Activated CD4-positive, alpha-beta T cell treated with anti-CD3 and anti-CD28 coated beads, Interleukin-2, amount 50 U/mL, for 4 hours (primary cell): ENCODE results near the gene PLCL1.
A peak's percentile ranks its signal among the peaks of the same experiment; 100 is the strongest.

Experiments
- DNase-seq, 2 experiments: peaks; one replicate each; pipeline ENCODE4 v3.0.0-alpha.2; 2020

PLCL1 gene

GRCh38 chr2:198073253-198073652 is 268.9 kb downstream of the PLCL1 start:
- DNase-seq = no peak

DNA sequence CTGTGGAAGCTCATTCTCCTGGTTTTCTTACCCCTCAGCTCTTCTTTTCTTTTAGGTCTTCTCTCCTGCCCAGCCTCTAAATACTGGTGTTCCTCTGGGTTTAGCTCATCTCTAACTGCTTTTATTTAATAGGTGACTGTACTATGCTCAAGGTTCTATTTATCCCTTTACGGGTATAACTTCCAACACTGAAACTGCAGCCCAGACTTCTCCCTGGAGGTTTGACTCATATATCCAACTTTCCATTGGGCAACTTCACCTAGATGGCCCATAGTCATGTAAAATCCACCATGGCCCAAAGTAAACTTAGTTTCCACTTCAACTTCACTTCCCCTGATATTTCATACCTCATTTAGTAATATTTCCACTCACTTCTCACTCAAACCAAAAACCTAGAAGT is 273.1 kb downstream of the PLCL1 start:
- DNase-seq = no peak

DNA sequence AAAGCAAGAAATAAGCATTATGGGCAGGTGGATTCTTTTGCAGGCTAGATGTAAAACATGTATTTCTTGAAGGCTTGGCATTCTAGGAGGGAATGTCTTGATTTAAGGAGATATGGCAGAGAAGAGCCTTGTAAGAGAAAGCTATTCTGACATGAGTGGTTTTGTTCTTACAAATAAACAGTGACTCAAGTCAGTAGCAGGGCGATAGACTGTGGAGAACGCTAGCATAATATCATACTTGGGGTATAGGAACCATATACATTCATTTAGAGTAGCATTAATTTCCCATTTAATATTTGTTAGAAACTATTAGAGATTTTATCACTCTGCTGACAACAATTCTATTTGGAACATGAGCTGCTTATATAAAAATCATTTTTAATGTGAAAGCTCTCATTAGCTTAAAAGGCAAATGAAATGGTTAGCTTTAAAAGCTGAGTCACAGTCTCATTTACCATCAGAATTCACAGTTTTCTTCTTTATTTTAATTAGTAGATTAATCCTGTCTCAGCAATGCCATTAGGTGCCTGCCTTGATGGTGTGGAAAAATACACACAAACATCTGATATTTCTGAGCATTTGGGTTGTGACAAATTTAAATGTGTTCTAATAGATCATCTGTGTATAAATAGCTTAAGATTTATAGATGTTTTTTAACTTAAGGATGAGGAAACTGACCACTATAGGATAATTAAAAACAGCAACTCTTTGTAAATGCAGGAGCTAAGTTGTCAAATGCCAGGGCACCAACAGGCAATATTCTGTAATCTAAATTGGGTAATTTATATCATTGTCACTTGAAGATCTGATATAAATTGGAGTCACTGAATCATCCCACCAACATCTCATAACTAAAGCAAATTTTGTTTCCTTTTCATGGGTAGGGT is 276.7 kb downstream of the PLCL1 start:
- no peak for DNase-seq

- no peak for DNase-seq
Observed at GRCh38 chr2:198084156-198084555, 279.8 kb downstream of the PLCL1 start.

GRCh38 chr2:198096002-198096401 is 291.6 kb downstream of the PLCL1 start:
- no peak for DNase-seq

- no peak for DNase-seq
Observed at GRCh38 chr2:198096965-198097364, 292.6 kb downstream of the PLCL1 start.

DNA sequence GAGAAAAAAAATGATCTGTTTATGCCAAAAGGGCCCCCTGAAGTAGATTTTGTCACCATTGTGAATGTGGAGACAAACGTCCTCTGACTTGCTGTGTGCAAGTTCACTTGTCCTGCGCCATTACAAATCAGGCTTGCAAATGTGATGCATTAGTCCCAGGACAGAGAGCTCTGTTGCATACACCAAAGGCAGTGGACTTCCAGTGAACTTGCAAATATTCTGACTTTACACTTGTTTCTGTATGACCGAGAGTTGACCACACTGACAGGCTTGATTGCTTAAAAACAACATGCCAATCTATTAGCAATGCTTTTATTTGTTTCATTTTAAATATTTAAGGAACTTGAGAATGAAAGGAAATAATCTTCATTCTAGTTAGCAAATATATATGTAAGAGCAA is 293.2 kb downstream of the PLCL1 start:
- DNase-seq = no peak

GRCh38 chr2:198098386-198098785 is 294.0 kb downstream of the PLCL1 start:
- DNase-seq = no peak

- no peak for DNase-seq
Observed at GRCh38 chr2:198098918-198099317, 294.5 kb downstream of the PLCL1 start.

- no peak for DNase-seq
Observed at GRCh38 chr2:198100346-198100745, 296.0 kb downstream of the PLCL1 start.

GRCh38 chr2:198101688-198102087 is 297.3 kb downstream of the PLCL1 start:
- DNase-seq = no peak

- DNase-seq = no peak
Observed at GRCh38 chr2:198102120-198102519, 297.7 kb downstream of the PLCL1 start.

DNA sequence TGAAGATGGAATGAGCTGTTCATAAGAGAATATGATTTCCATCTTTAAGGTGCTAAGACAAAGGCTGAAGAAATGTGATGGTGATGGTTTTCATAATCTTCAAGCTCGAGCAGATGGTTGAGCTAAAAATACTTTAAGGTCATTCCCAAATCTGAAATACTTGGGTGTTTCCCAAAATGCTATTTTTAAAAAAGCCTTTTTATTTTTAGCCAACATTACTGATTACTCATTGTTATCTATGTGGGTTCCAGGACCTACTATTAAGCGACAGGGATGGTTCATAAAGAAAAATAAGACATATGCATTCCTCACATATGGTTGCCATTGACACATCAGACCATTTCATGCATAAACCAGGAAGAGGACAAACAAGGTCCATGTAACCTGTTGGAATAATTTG is 298.5 kb downstream of the PLCL1 start:
- no peak for DNase-seq

DNA sequence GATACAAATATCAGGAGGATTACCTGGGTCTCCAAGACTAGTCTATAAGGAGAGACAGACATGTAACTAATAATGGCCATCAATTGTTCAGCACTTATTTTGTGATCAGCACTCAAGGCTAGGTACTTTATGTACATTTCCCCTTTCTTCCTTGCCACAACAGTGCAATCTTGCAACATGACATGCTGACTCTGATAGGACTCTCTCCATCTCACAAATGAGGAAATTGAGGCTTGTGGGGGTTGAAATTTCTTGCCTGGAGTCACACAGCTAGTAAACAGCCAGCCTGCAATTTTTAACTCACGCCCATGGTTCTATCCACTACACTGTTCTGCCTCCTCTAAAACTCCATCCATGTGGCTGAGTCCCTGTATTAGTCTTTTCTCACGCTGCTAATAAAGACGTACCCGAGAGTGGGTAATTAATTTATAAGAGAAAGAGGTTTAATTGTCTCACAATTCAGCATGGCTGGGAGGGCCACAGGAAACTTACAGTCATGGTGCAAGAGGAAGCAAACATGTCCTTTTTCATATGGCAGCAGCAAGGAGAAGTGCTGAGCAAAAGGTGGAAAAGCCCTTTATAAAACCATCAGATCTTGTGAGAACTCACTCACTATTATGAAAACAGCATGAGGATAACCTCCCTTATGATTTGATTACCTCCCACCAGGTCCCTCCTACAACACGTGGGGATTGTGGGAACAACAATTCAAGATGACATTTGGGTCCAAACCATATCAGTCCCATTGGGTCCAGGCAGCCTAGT is 302.4 kb downstream of the PLCL1 start:
- DNase-seq = no peak

DNA sequence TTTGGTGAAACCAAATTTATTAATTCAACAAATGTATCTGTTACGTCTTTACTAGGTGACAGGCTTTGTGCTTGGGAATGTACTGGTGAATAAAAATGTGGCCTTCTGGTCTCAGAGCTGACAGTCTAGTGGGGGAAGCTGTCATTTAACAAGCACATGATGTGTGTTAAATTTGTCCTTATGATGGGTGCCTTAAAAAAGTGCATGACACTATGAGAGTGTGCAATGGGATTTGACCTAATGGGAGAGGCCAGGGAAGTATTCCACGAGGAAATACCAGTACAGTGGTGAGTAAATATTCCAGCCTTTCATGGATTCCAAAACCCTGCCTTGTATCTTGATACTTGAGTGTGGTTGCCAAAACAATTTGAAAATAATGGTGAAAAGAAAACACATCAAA is 308.9 kb downstream of the PLCL1 start:
- no peak for DNase-seq

GRCh38 chr2:198114064-198114463 is 309.7 kb downstream of the PLCL1 start:
- no peak for DNase-seq

- no peak for DNase-seq
Observed at GRCh38 chr2:198115201-198115600, 310.8 kb downstream of the PLCL1 start.

DNA sequence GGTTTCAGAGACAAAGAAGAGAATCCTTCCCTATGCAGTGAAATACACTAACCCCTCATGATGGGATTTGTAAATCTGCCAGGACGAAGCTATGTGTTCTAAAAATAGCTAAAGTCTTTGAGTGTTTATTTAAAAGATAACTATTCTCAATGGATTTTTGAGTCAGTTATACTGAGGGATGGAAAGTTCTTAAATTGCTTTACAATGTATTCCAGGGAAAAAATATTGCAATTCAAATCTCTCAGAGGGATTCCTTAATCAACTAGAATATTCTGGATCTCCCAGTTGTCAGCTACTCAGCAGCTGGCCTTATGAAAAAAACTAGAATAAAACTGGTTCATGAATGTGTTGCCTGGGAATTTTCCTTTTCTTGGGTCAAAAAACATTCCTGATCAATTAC is 312.4 kb downstream of the PLCL1 start:
- no peak for DNase-seq

DNA sequence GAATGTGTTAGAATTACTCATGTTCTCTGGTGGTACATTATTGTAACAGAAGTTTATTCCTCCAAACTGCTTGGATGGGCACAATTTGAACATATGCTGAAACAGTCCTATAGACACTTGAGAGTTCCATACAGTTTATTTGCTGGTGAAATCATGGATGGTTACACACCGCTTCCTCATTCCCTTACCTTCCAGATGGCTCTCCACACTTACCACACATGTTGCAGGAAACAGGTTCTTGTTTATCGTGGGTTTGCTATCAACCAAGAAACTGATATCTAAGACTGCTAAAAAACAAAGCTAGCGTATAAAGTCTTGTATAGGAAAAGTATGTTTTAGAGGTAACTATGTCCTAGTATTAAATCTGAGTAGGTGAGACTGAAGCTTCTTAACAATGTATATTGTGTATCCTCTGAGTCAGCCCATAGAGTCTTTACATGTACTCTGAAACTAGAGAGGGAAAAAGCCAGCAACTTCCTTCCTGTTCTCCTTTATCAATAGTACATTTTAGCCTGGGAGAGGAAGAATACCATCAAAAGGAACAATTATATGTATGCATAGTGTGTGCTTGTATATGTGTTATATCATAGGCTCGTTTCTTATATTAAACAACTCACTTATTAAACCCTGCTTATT is 313.1 kb downstream of the PLCL1 start:
- DNase-seq = no peak

DNA sequence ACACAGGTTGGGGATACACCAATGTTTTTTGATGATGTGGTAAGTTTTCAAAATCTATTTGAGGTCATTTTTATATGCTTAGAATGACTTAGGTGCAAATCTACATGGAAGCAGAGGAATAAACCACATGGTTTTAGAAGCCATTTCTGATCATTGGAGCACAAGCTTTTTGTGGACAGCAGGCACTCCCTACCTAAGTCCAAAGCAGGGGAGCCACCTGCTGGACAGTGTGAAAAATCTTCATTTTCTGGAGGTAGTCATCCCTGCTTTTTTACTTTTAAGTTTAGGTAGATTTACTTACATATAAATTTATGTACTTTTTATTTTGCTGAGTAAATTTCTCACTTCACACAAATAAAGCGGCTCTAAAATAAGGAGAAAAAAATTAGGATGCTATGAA is 323.2 kb downstream of the PLCL1 start:
- peak; percentile 38 to 40 for DNase-seq

- DNase-seq = no peak
Observed at GRCh38 chr2:198129609-198130008, 325.2 kb downstream of the PLCL1 start.

DNA sequence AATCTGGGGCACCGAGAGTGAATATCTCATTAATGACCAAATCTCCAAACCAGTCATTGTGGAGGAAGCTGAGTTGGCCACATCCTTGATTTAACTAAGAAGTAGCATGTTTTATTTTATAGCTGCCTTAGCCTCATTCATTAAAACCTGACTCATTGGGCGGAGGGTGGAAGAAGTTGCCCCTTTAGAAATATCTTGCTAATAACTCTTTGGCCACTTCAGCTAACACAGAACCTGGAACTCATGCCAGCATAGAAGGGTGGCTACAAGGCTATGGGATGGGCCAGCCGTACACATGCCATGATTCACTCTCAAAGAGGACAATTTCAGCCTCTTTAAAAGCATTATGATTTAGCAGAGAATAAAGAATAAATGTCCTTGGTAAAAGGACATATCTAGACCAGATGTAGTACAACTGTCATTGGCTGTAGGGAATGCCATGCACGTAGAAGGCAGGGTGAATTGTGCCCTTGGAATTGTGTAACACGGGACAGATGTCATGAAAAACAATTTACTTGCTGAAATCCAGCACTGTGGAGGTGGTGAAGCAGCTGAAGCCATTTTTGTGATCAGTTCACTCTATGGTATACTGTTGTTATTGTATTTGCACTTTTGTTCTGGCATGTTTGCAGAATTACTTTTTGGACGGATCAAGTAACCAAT is 330.0 kb downstream of the PLCL1 start:
- no peak for DNase-seq

DNA sequence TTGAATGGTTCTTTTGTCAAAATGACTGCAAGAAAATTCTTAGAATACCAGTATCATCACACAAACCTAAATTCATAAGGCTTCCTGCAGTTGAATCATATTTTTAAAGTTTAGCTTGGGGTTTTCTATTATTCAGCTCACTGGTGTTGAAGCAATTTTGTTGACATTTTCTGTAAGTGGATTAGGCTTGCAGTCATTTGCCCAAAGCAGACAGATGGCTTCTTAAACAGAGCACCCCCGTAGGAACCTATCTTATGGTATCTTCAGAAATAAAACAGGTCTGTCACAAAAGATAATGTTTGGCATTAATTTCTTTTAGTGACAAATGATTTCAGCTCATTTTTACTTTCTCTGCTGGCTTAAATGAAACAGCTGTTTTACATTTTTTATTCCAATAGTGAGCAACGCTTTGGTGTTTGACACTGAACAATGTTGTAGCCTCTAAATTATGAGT is 331.1 kb downstream of the PLCL1 start:
- no peak for DNase-seq
